GM20431 (cell line): Measurements from ENCODE around the gene AKAP13.
"Not testable (repeated sequence)": the region's sequence is repeated elsewhere in the genome, so short reads cannot be mapped to it uniquely, and the experiment has no call there.

ENCODE experiments used
- in situ Hi-C: fragments of 300-500 bp; cut with MseI, MboI; formaldehyde crosslinking; loops from one replicate; pipeline ENCODE4 v1.15.0; 2020; ENCODE audit warnings: low sequenced_read_pairs; ENCODE audit not compliant: unreplicated experiment

AKAP13 gene

GRCh38 chr15:85380217-85380811 is at the start of gene AKAP13:
Gene AKAP13, plus strand, starts transcription at chr15:85380603. Its CDS starts 105,118 bp downstream, at chr15:85485721.
- in situ Hi-C loops, result no loop called here

GRCh38 chr15:85330901-85331588 is 49.4 kb upstream of the AKAP13 start:
- in situ Hi-C loops, result no loop called here

GRCh38 chr15:85331655-85332285 is 48.6 kb upstream of the AKAP13 start:
- in situ Hi-C loops, result no loop called here

- in situ Hi-C loops, result no loop called here
These were observed 47.1 kb upstream of the AKAP13 start for GRCh38 chr15:85333132-85333831.

GRCh38 chr15:85334241-85334640 is 46.2 kb upstream of the AKAP13 start:
- in situ Hi-C loops, result no loop called here

- in situ Hi-C loops, result no loop called here
These were observed 45.0 kb upstream of the AKAP13 start for GRCh38 chr15:85335193-85335942.

- in situ Hi-C loops, result no loop called here
These were observed 43.5 kb upstream of the AKAP13 start for GRCh38 chr15:85336880-85337279.

GRCh38 chr15:85337425-85338074 is 42.9 kb upstream of the AKAP13 start:
- in situ Hi-C loops, result no loop called here

- in situ Hi-C loops, result no loop called here
These were observed 40.1 kb upstream of the AKAP13 start for GRCh38 chr15:85340321-85340665.

GRCh38 chr15:85340852-85341251 is 39.6 kb upstream of the AKAP13 start:
- in situ Hi-C loops, result no loop called here

- in situ Hi-C loops, result not testable (repeated sequence)
These were observed 38.2 kb upstream of the AKAP13 start for GRCh38 chr15:85342163-85342562.

- in situ Hi-C loops, result not testable (repeated sequence)
These were observed 37.0 kb upstream of the AKAP13 start for GRCh38 chr15:85343443-85343842.

- in situ Hi-C loops, result not testable (repeated sequence)
These were observed 36.2 kb upstream of the AKAP13 start for GRCh38 chr15:85344241-85344640.

- in situ Hi-C loops, result not testable (repeated sequence)
These were observed 35.7 kb upstream of the AKAP13 start for GRCh38 chr15:85344653-85345114.

GRCh38 chr15:85345196-85345918 is 35.0 kb upstream of the AKAP13 start:
- in situ Hi-C loops, result not testable (repeated sequence)

GRCh38 chr15:85346462-85347084 is 33.8 kb upstream of the AKAP13 start:
- in situ Hi-C loops, result not testable (repeated sequence)

GRCh38 chr15:85347264-85348047 is 32.9 kb upstream of the AKAP13 start:
- in situ Hi-C loops, result not testable (repeated sequence)
